Right renal cortex interstitium (tissue), 3 donors: ENCODE data around the gene LHX3. TPM values are rescaled to one million over a fixed set of nuclear protein-coding genes. Genes with fewer than 3 reads are reported as not detected.

Experiments
- polyA plus RNA-seq, 3 donors: library from polyadenylated mRNA; unstranded; fragments of 120-200 nt; gene quantifications; one replicate each; pipeline ENCODE4 v1.2.1, GENCODE V29; 2013; ENCODE audit not compliant: insufficient read length in 3 of 3

Gene LHX3
- polyA plus RNA-seq, 3 donors, result not detected

Other genes starting within 250 kb of the LHX3 start
- 10 to 100 TPM; 26.1 to 29.5 (median 28.3) TPM for gene UBAC1, start 243.8 kb downstream of the LHX3 start, polyA plus RNA-seq
- 1 to 10 TPM; 7.1 to 7.8 (median 7.2) TPM for gene NACC2, start 109.8 kb downstream of the LHX3 start, polyA plus RNA-seq
- gene TMEM250, start 86.3 kb downstream of the LHX3 start, polyA plus RNA-seq, result 10 to 100 TPM; 15.5 to 17.5 (median 16.3) TPM
- 10 to 100 TPM; 13.9 to 18.8 (median 14.2) TPM for gene QSOX2, start 40.7 kb upstream of the LHX3 start, polyA plus RNA-seq
- 1 to 10 TPM; 1.3 to 1.7 (median 1.4) TPM for gene CCDC187, start 99.0 kb upstream of the LHX3 start, polyA plus RNA-seq
- 10 to 100 TPM; 22.2 to 22.9 (median 22.7) TPM for gene GPSM1, start 122.4 kb upstream of the LHX3 start, polyA plus RNA-seq
- gene DNLZ, start 158.6 kb upstream of the LHX3 start, polyA plus RNA-seq, result 10 to 100 TPM in 1 of 3 donors, 1 to 10 TPM in 2; 3.2 to 16.1 (median 4.8) TPM
- gene CARD9, start 168.5 kb upstream of the LHX3 start, polyA plus RNA-seq, result 1 to 10 TPM; 1.5 to 1.7 (median 1.7) TPM
- 10 to 100 TPM in 1 of 3 donors, 1 to 10 TPM in 2; 9.5 to 12.1 (median 9.7) TPM for gene SNAPC4, start 195.0 kb upstream of the LHX3 start, polyA plus RNA-seq
- gene ENTR1, start 205.5 kb upstream of the LHX3 start, polyA plus RNA-seq, result 10 to 100 TPM; 37.6 to 46.7 (median 40.7) TPM
- 10 to 100 TPM; 66.9 to 70.7 (median 69.3) TPM for gene PMPCA, start 205.5 kb upstream of the LHX3 start, polyA plus RNA-seq
- 10 to 100 TPM in 2 of 3 donors, 1 to 10 TPM in 1; 9.7 to 11.0 (median 10.7) TPM for gene INPP5E, start 234.7 kb upstream of the LHX3 start, polyA plus RNA-seq